ENCODE measurements around the gene PUS1. TPM values are rescaled to one million over a fixed set of nuclear protein-coding genes. Genes with fewer than 3 reads are reported as not detected.

PUS1 gene
- total and polyA plus RNA-seq, 8 donors, result 11.3 to 30.1 (median 16.8) TPM

DNA sequence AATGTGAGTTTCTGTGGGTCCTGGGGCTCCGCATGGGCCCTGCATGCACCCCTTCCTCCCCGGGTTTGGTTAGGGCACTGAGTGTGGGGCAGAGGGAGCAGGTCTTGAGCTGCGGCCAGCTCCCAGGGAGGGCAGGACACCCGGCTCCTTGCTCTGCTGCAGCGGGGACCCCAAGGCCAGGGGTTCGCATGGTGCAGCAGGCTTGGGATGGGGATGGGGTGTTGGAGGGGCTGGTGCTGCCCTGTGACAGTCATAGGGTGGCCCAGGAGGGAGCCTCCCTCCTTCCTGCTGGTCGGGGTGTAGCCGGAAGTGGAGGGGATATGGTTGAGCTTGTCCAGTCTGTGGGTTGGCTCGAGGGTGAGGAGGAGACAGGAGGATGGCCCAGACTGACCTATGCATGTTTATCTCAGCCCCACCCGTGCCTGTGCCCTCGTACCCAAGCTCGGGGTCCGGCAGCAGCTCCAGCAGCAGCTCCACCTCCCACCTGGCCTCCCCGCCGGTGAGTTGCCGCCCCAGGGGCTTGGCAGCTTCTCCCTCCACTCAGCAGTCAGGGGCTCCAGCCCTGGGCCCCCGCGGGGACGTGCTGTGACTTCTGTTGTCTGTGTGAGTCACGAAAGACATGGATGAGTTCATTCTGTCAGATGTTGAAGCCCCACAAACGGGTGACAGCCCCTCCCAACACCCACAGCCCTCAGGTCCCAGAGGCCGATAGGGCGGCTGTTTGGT lies 18.6 kb upstream of the PUS1 start:
- intact Hi-C loops (cut with DNase I), result no loop called here
- Histone ChIP-seq H3K27me3 (no peaks in the 10 kb centered on the region), H3K4me3 (no peak overlapping the region), H3K27ac (no peak overlapping the region), H3K36me3 (peaks cover 0 to 91% of the 10 kb centered on the region in 2 donors), H3K9me3 (no peaks in the 10 kb centered on the region), H3K4me1 (peaks cover 0 to 8% of the 10 kb centered on the region in 2 donors)
- DNase-seq, result peak in 1 of 4 donors; percentile 75
- ATAC-seq, result no peak
- TF ChIP-seq, protein P1, sequence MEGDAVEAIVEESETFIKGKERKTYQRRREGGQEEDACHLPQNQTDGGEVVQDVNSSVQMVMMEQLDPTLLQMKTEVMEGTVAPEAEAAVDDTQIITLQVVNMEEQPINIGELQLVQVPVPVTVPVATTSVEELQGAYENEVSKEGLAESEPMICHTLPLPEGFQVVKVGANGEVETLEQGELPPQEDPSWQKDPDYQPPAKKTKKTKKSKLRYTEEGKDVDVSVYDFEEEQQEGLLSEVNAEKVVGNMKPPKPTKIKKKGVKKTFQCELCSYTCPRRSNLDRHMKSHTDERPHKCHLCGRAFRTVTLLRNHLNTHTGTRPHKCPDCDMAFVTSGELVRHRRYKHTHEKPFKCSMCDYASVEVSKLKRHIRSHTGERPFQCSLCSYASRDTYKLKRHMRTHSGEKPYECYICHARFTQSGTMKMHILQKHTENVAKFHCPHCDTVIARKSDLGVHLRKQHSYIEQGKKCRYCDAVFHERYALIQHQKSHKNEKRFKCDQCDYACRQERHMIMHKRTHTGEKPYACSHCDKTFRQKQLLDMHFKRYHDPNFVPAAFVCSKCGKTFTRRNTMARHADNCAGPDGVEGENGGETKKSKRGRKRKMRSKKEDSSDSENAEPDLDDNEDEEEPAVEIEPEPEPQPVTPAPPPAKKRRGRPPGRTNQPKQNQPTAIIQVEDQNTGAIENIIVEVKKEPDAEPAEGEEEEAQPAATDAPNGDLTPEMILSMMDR (IDR thresholded peaks at IDR 0.05), result no peak

DNA sequence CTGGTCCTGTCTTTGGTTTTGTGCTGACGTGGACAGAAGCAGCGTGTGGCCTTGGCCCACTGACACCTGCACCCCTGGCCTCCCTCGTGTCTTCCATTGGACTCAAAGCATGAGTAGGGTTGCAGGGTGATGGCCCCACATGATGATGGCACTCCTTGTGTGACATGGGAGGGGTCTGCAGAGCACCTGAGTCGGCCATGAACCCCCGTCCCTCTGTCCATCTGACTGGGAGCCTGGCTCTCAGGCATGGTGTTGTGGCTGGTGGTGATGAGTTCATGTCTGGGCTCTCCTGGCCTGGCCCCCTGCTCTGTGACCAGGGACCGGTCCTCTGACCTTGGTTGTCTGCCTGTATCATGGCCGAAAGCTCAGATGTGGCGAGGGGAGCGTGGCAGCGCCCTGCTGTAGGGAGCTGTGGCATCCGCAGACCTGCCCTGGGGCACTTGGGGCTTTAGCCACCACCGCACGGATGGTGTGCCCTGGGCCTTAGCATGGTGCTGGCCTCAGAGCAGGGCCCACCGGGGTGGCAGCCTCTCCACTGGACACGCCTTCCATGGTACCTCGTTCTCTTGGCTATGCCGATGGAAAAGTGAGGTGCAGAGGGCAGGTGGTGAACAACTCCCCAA lies 17.9 kb upstream of the PUS1 start:
- no peak for DNase-seq
- H3K27ac ChIP-seq, result no peak overlapping the region
- TF ChIP-seq, protein P1 (IDR thresholded peaks at IDR 0.05), result no peak
- intact Hi-C loops (cut with DNase I), result no loop called here
- no peaks in the 10 kb centered on the region for H3K27me3 ChIP-seq
- peaks cover 0 to 8% of the 10 kb centered on the region in 2 donors for H3K4me1 ChIP-seq
- no peak for ATAC-seq
- H3K4me3 ChIP-seq, result no peak overlapping the region
- no peaks in the 10 kb centered on the region for H3K9me3 ChIP-seq
- H3K36me3 ChIP-seq, result peaks cover 0 to 98% of the 10 kb centered on the region in 2 donors

DNA sequence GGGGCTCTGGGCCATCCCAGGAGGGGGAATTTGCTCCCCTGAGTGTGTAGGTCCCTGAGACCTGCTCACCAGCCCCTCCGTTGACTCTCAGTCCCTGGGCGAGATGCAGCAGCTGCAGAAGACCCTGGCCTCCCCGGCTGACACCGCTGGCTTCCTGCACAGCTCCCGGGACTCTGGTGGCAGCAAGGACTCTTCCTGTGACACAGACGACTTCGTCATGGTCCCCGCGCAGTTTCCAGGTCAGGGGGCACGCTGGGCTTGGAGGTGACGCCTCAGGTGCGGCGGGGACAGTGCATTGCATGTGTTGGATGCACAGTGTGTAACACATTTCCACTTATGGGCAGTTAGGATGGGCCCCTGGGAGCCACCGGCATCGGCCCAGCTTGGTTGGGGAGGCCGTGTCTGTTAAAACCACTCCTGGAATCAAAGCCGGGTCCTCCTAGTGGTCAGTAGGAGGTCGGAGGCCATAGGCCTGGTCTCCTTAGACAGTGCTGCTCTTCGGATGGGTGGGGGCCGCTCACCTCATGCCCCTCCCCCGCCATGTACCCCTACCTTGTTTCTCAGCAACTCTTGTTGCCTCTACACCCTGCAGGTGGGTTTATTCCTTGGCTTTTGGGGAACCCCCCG lies 17.1 kb upstream of the PUS1 start:
- no peaks in the 10 kb centered on the region for H3K9me3 ChIP-seq
- peaks cover 0 to 98% of the 10 kb centered on the region in 2 donors for H3K36me3 ChIP-seq
- H3K4me3 ChIP-seq, result no peak overlapping the region
- peak in 1 of 4 donors; percentile 66 for DNase-seq
- no peak overlapping the region for H3K27ac ChIP-seq
- TF ChIP-seq, protein P1 (IDR thresholded peaks at IDR 0.05), result no peak
- no peaks in the 10 kb centered on the region for H3K27me3 ChIP-seq
- ATAC-seq, result no peak
- intact Hi-C loops (cut with DNase I), result no loop called here
- H3K4me1 ChIP-seq, result peaks cover 0 to 8% of the 10 kb centered on the region in 2 donors

DNA sequence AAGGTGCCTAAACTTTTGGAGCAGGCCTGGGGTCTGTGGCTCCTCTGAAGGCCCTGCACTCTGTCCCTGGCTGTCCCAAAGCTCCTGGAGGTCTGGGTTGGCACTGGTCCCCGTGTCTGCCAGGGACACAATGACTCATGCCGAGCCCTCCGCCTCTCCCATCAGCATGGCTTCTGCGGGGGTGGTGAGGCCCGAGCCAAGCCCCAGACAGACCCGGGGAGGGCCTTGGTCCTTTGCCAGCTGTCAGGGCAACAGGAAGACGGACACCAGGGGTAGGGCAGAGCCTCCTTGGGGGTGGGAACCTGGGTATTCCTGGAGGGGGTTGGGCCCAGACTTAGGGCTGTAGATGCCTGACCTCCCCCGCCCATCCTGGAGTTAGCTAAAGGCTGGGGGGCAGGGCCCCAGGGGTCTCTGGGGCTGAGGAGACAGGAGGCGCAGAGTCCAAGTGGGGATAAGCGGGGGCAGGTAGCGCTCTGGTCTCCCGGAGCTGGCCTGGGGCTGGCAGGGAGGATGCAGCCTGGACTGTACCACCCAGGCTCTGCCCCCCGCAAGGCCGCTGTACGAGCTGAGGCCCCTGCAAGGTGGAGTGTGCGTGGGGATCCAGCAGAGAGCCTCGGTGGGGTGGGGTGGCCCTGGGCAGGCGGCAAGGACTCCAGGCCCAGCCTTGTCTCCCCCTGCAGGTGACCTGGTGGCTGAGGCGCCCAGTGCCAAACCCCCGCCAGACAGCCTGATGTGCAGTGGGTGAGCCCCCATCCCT lies 16.4 kb upstream of the PUS1 start:
- peaks cover 0 to 97% of the 10 kb centered on the region in 2 donors for H3K36me3 ChIP-seq
- H3K9me3 ChIP-seq, result no peaks in the 10 kb centered on the region
- ATAC-seq (peak; percentile 39), DNase-seq (peak in 2 of 4 donors; percentile 63 to 68)
- no peaks in the 10 kb centered on the region for H3K27me3 ChIP-seq
- no peak overlapping the region for H3K27ac ChIP-seq
- TF ChIP-seq, protein P1 (IDR thresholded peaks at IDR 0.05), result no peak
- intact Hi-C loops (cut with DNase I), result no loop called here
- H3K4me3 ChIP-seq, result no peak overlapping the region
- peaks cover 0 to 8% of the 10 kb centered on the region in 2 donors for H3K4me1 ChIP-seq
